H1 (cell line): ENCODE measurements around the gene SYNJ2. TPM values are rescaled to one million over a fixed set of nuclear protein-coding genes. Genes with fewer than 3 reads are reported as not detected.

ENCODE experiments used
- SP4 ChIP-seq: IDR thresholded peaks from 2 replicates; pipeline ENCODE4 v1.6.1; 2012; ENCODE audit warnings: low read length, inconsistent platforms
- polyA plus RNA-seq, 7 experiments: library from polyadenylated mRNA; depleted of rRNA in 3 of 7; stranded (reverse) in 5 of 7; unstranded in 2 of 7; fragments of >200 nt in 5 of 7; fragments of 200-250 nt in 2 of 7; gene quantifications; 1 replicate in 5 of 7; 2 replicates in 1 of 7; 4 replicates in 1 of 7; pipeline versions ENCODE4 v1.2.1 to v1.2.3, GENCODE V29; 2011 to 2013; ENCODE audit warnings: missing spikeins in 2 of 7, mixed read lengths in 2 of 7
- total RNA-seq: library from RNA; stranded (reverse); fragmentation: NEBNext Ultra II Directional; extraction: Animal tissue kit (Norgen Biotek cat#: 25700); gene quantifications from 2 replicates; pipeline ENCODE4 v1.2.1, GENCODE V29; 2021
- TF ChIP-seq, protein P1 (sequence below), 3 experiments: IDR thresholded peaks; 1 replicate in 2 of 3; 2 replicates in 1 of 3; pipeline versions ENCODE4 v1.5.1 to v1.6.1; 2011; ENCODE audit warnings: low read length in 3 of 3, mild to moderate bottlenecking in 3 of 3, inconsistent platforms in 2 of 3, low read depth in 1 of 3, moderate library complexity in 1 of 3; ENCODE audit not compliant: insufficient read depth in 1 of 3; ENCODE audit errors: control extremely low read depth in 1 of 3

The SYNJ2 gene
- total and polyA plus RNA-seq, 2 of the 8 experiments (the other 6 are each of a cell fraction or from before 2014, with no cell fraction given), result 3.7 to 13.9 TPM

DNA sequence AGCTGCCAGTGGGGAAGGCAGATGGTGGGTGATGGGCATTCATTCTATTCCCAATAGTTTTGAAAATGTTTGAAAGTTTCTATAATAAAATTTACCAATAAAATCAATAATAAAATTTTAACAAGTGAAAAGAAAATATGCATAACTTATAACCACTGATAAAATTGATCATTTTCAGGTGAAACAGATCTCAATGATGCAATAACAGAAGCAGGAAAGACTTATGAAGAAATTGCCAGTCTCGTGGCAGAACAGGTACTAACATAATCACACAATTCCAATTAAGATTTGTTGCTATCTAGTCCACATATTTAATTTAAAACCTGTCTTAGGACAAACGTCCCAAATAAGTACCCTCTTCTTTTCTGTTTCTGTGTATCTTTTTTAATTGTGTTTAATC, 45.9 kb upstream of the SYNJ2 start (continued):
- TF ChIP-seq, protein P1, sequence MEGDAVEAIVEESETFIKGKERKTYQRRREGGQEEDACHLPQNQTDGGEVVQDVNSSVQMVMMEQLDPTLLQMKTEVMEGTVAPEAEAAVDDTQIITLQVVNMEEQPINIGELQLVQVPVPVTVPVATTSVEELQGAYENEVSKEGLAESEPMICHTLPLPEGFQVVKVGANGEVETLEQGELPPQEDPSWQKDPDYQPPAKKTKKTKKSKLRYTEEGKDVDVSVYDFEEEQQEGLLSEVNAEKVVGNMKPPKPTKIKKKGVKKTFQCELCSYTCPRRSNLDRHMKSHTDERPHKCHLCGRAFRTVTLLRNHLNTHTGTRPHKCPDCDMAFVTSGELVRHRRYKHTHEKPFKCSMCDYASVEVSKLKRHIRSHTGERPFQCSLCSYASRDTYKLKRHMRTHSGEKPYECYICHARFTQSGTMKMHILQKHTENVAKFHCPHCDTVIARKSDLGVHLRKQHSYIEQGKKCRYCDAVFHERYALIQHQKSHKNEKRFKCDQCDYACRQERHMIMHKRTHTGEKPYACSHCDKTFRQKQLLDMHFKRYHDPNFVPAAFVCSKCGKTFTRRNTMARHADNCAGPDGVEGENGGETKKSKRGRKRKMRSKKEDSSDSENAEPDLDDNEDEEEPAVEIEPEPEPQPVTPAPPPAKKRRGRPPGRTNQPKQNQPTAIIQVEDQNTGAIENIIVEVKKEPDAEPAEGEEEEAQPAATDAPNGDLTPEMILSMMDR (IDR thresholded peaks at IDR 0.05; ENCODE audit: control extremely low read depth in 1 of 3, insufficient read depth in 1 of 3, low read depth in 1 of 3, low read length in 3 of 3), result no peak
- TF ChIP-seq SP4, result no peak
